ENCODE results near the gene ARHGEF37. TPM values are rescaled to one million over a fixed set of nuclear protein-coding genes. Genes with fewer than 3 reads are reported as not detected.
"Not testable (repeated sequence)": the region's sequence is repeated elsewhere in the genome, so short reads cannot be mapped to it uniquely, and the experiment has no call there.

Gene ARHGEF37
- total RNA-seq, 1 donor from 2014 or later: 4.1 TPM

GRCh38 chr5:149647334-149647733 lies 66.0 kb downstream of the ARHGEF37 start:
- no peaks in the 10 kb centered on the region for H3K27me3 ChIP-seq (ENCODE audit: control insufficient read depth, insufficient read depth, low read length)
- TF ChIP-seq CTCF (IDR thresholded peaks at IDR 0.05; ENCODE audit: insufficient read depth, low read length, poor library complexity, severe bottlenecking): no peak
- H3K4me3 ChIP-seq (ENCODE audit: low read depth, low read length): no peak overlapping the region
- no peaks in the 10 kb centered on the region for H3K36me3 ChIP-seq (ENCODE audit: control insufficient read depth, insufficient read depth, low read length)
- no peak for DNase-seq (ENCODE audit: low read depth)

DNA sequence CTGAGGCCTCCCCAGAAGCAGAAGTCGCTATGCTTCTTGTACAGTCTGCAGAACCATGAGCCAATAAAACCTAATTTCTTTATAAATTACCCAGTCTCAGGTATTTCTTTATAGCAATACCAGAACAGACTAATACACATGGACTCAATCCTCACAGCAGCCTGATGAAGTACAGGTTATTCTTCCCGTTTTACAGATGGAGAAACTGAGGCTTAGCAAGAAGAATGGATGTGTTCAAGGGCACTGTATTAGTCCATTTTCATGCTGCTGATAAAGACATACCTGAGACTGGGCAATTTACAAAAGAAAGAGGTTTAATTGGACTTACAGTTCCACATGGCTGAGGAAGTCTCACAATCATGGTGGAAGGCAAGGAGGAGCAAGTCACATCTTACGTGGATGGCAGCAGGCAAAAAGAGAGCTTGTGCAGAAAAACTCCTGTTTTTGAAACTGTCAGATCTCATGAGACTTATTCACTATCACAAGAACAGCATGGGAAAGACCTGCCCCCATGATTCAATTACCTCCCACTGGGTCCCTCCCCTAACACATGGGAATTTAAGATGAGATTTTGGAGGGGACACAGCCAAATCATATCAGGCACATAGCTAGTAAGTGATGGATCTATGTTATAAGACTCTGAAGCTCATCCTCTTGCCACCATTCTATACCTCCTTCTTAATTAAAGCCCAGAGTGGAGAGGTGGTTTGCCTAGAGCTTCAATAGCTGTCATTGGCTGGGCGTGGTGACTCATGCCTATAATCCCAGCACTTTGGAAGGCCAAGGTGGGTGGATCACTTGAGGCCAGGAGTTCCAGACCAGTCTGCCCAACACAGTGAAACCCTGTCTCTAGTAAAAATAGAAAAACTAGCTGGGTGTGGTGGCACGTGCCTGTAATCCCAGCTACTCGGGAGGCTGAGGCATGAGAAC lies 67.4 kb downstream of the ARHGEF37 start:
- H3K36me3 ChIP-seq (ENCODE audit: control insufficient read depth, insufficient read depth, low read length); DNase-seq (ENCODE audit: low read depth); H3K27me3 ChIP-seq (ENCODE audit: control insufficient read depth, insufficient read depth, low read length); H3K4me3 ChIP-seq (ENCODE audit: low read depth, low read length): not testable (repeated sequence)

DNA sequence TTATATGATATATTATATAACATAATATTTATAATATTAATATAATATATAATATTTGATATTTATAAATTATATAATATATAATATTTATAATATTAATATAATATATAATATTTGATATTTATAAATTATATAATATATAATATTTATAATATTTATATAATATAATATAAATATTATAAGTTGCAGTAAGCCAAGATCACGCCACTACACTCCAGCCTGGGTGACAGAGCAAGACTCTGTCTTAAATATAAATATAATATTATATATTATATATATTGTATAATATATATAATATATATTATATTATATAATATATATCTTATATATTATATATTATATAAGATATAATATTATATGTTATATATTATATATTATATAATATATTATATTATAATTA lies 68.4 kb downstream of the ARHGEF37 start:
- not testable (repeated sequence) for DNase-seq (ENCODE audit: low read depth); H3K4me3 ChIP-seq (ENCODE audit: low read depth, low read length); H3K36me3 ChIP-seq (ENCODE audit: control insufficient read depth, insufficient read depth, low read length); H3K27me3 ChIP-seq (ENCODE audit: control insufficient read depth, insufficient read depth, low read length)

DNA sequence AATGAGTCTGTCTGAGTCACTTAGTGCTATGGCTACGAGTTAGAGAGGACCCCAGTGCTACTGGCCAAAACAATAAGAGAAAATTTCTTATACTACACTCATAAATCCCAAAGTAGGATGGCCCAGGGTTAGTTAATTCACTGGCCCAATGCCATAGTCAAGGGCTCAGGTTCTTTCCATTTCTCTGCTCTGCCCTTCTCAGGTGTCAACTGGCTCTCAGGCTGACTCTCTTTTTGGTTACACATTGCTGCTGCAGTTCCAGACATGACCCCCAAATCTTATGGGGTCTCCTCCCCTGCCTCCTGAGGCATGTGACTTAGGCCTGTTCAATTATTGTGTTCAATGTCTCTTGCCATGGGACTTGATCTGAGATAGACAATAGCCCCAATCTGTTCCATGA lies 70.4 kb downstream of the ARHGEF37 start:
- TF ChIP-seq CTCF (IDR thresholded peaks at IDR 0.05; ENCODE audit: insufficient read depth, low read length, poor library complexity, severe bottlenecking): no peak
- no peak overlapping the region for H3K4me3 ChIP-seq (ENCODE audit: low read depth, low read length)
- H3K27me3 ChIP-seq (ENCODE audit: control insufficient read depth, insufficient read depth, low read length): no peaks in the 10 kb centered on the region
- H3K36me3 ChIP-seq (ENCODE audit: control insufficient read depth, insufficient read depth, low read length): no peaks in the 10 kb centered on the region
- DNase-seq (ENCODE audit: low read depth): no peak

DNA sequence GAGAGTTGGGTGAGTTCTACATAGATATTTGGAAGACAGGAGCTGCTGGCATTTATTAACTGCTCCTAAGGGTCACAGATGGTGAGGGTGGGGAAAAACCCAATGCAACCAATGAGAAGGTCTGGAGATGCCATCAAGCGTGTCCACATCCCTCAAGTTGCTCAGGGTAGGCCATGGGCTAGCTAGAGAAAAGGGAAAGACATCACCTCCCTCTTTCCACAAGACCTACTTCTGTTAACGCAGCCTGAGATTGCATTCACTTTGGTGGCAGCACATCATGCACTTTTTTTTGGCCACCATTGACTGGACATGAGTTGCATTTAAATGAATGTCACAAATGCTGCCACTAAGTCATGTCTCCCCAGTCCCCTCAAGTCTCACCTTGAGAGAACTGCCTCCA lies 71.4 kb downstream of the ARHGEF37 start:
- no peak overlapping the region for H3K4me3 ChIP-seq (ENCODE audit: low read depth, low read length)
- H3K27me3 ChIP-seq (ENCODE audit: control insufficient read depth, insufficient read depth, low read length): no peaks in the 10 kb centered on the region
- no peak for DNase-seq (ENCODE audit: low read depth)
- H3K36me3 ChIP-seq (ENCODE audit: control insufficient read depth, insufficient read depth, low read length): no peaks in the 10 kb centered on the region
- no peak for TF ChIP-seq CTCF (IDR thresholded peaks at IDR 0.05; ENCODE audit: insufficient read depth, low read length, poor library complexity, severe bottlenecking)

- no peak for DNase-seq (ENCODE audit: low read depth)
- H3K27me3 ChIP-seq (ENCODE audit: control insufficient read depth, insufficient read depth, low read length): no peaks in the 10 kb centered on the region
Observed at GRCh38 chr5:149654231-149654630, 72.9 kb downstream of the ARHGEF37 start.

More at GRCh38 chr5:149654231-149654630, 72.9 kb downstream of the ARHGEF37 start:
- Histone ChIP-seq H3K36me3 (ENCODE audit: control insufficient read depth, insufficient read depth, low read length) (no peaks in the 10 kb centered on the region), H3K4me3 (ENCODE audit: low read depth, low read length) (no peak overlapping the region)
- TF ChIP-seq CTCF (IDR thresholded peaks at IDR 0.05; ENCODE audit: insufficient read depth, low read length, poor library complexity, severe bottlenecking): no peak

Measured in kidney epithelial cell (primary cell).